ENCODE data around the gene MAP1S.
"Not testable (repeated sequence)": the region's sequence is repeated elsewhere in the genome, so short reads cannot be mapped to it uniquely, and the experiment has no call there.

Gene MAP1S

GRCh38 chr19:17765069-17765618 is 45.9 kb downstream of the MAP1S start:
- DNase-seq (ENCODE audit: low spot score), result no peak

- DNase-seq (ENCODE audit: low spot score), result peak; percentile 87
These were observed 47.4 kb downstream of the MAP1S start for GRCh38 chr19:17766543-17767131.

GRCh38 chr19:17767559-17767958 is 48.3 kb downstream of the MAP1S start:
- DNase-seq (ENCODE audit: low spot score), result no peak

GRCh38 chr19:17770613-17771012 is 51.3 kb downstream of the MAP1S start:
- DNase-seq (ENCODE audit: low spot score), result no peak

GRCh38 chr19:17772172-17772571 is 52.9 kb downstream of the MAP1S start:
- DNase-seq (ENCODE audit: low spot score), result peak; percentile 71

- DNase-seq (ENCODE audit: low spot score), result peak; percentile 70
These were observed 56.1 kb downstream of the MAP1S start for GRCh38 chr19:17775245-17775927.

- DNase-seq (ENCODE audit: low spot score), result peak; percentile 91
These were observed 56.9 kb downstream of the MAP1S start for GRCh38 chr19:17775991-17776803.

- DNase-seq (ENCODE audit: low spot score), result not testable (repeated sequence)
These were observed 58.6 kb downstream of the MAP1S start for GRCh38 chr19:17777840-17778239.

GRCh38 chr19:17778251-17778967 is 59.1 kb downstream of the MAP1S start:
- DNase-seq (ENCODE audit: low spot score), result peak; percentile 78

GRCh38 chr19:17778968-17779929 is 60.0 kb downstream of the MAP1S start:
- DNase-seq (ENCODE audit: low spot score), result peak; percentile 62

- no peak for DNase-seq (ENCODE audit: low spot score)
These were observed 61.5 kb downstream of the MAP1S start for GRCh38 chr19:17780781-17781180.

GRCh38 chr19:17783721-17784120 is 64.4 kb downstream of the MAP1S start:
- not testable (repeated sequence) for DNase-seq (ENCODE audit: low spot score)
